Jurkat, Clone E6-1 (cell line): ENCODE measurements around the gene ETNK1. TPM values are rescaled to one million over a fixed set of nuclear protein-coding genes. Genes with fewer than 3 reads are reported as not detected.
"Not testable (repeated sequence)": the region's sequence is repeated elsewhere in the genome, so short reads cannot be mapped to it uniquely, and the experiment has no call there.

Experiments used
- DNase-seq: peaks from one replicate; pipeline ENCODE4 v3.0.0-alpha.2; 2011; ENCODE audit warnings: low read depth, low spot score
- H3K4me3 ChIP-seq: 2 replicates; pipeline ENCODE4 v1.5.1; 2011; ENCODE audit warnings: mild to moderate bottlenecking, low read length, control low read depth, moderate library complexity
- polyA plus RNA-seq: library from polyadenylated mRNA; unstranded; fragments of >200 nt; gene quantifications from one replicate; pipeline ENCODE4 v1.2.1, GENCODE V29; 2012; ENCODE audit warnings: missing spikeins; ENCODE audit not compliant: insufficient read length, insufficient read depth

The ETNK1 gene, protein sequence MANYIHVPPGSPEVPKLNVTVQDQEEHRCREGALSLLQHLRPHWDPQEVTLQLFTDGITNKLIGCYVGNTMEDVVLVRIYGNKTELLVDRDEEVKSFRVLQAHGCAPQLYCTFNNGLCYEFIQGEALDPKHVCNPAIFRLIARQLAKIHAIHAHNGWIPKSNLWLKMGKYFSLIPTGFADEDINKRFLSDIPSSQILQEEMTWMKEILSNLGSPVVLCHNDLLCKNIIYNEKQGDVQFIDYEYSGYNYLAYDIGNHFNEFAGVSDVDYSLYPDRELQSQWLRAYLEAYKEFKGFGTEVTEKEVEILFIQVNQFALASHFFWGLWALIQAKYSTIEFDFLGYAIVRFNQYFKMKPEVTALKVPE
- polyA plus RNA-seq = 25.8 TPM

DNA sequence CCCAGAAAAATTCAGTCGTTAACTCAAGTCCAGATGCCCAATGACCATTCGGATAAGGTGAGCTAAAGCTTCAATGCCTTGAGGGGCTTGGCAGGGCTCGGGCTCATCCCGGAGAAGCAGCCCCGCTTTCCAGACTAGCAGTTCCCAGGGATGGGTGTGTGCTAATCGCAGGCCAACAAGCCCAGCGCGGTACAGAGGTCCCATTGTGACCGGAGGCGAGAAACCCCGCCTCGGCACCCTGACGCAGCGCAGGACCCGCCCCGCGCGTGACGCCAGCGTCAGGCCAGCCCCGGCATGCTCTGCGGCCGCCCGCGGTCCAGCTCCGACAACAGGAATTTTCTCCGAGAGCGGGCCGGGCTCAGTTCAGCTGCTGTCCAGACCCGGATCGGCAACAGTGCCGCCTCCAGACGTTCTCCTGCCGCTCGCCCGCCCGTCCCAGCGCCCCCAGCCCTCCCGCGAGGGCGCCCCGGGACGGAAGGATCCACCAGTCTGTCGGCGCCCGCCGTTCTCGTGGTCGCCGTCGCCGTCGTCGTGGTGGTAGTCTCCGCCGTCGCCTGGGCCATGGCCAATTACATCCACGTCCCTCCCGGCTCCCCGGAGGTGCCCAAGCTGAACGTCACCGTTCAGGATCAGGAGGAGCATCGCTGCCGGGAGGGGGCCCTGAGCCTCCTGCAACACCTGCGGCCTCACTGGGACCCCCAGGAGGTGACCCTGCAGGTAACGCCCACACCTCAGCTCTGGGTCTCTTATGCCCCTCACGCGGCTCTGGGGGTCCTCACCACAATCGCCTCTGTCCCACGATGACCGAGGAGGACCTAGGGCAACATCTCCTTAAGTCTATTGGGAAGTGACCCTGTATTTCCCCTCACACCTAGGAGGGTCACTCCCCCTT, at the start of gene ETNK1:
ETNK1 (plus strand) TSS at position 302 of the 892 bp plus-strand sequence; CDS start at position 562, 260 bp downstream.
- DNase-seq = peak; percentile 63
- H3K4me3 ChIP-seq = peak within 1 kb of the TSS; percentile 96

DNA sequence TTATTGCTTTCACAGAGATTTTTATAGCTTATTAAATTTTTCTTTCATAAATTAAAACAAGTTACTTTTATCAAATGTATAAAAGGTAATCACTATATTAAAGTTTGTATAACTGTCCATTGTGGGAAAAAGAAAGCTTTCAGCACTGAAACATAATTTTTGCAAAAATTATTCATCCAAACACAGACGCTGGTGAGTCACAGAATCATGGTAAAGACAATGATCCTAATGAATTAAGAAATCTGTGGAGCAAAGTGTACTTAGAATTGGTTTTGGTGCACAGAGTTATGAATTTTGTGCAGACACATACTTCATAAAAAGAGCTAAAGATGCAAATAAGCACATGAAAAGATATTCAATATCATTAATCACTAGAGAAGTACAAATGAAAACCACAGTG, 48.9 kb upstream of the ETNK1 start:
- no peak overlapping the region for H3K4me3 ChIP-seq

DNA sequence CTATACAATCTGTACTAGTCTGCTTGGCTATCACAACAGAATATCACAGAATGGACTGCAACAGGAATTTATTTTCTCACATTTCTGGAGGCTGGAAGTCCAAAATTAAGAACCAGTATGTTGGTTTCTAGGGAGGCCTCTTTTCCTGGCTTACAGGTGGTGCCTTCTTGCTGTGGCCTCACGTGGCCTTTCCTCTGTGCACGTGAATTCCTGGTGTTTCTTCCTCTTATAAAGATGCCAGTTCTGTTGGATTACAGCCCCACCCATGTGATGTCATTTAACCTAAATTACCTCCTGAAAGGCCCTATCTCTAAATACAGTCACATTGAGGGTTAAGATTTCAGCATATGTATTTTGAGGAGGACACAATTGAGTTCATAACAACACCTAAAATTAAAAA, 48.5 kb upstream of the ETNK1 start:
- DNase-seq = no peak
- H3K4me3 ChIP-seq = no peak overlapping the region

More for the DNA sequence above, 48.9 kb upstream of the ETNK1 start:
- DNase-seq = no peak

DNA sequence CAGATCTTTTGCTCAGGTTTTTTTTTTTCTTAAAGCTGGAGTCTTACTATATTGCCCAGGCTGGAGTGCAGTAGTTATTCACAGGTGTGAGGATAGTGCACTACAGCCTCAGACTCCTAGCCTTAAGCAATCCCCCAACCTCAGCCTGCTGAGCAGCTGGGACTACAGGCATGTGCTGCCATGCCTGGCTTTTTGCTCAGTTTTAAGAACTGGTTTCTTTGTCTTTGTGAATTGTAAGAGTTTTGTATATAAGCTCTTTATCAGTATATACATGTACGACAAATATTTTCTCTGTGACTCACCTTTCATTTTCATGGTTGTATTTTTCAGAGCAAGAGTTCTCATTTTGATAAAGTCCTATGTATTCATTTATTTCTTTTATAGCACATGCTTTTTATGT, 47.3 kb upstream of the ETNK1 start:
- DNase-seq = no peak
- no peak overlapping the region for H3K4me3 ChIP-seq

DNA sequence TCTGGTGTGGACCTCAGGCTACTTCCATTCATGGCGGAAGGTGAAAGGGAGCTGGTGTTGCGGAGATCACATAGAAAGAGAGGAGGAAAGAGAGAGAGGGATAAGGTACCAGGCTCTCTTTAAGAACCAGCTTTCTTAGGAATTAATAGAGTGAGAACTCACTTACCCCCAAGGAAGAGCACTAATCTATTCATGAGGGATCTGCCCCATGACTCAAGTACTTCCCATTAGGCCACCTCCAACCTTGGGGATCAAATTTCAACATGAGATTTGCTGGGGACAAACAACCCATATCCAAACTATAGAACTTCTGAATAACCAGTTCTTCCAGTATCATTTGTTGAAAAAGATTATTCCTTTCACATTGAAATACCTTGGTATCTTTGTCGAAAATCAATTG, 46.6 kb upstream of the ETNK1 start:
- no peak for DNase-seq
- no peak overlapping the region for H3K4me3 ChIP-seq

DNA sequence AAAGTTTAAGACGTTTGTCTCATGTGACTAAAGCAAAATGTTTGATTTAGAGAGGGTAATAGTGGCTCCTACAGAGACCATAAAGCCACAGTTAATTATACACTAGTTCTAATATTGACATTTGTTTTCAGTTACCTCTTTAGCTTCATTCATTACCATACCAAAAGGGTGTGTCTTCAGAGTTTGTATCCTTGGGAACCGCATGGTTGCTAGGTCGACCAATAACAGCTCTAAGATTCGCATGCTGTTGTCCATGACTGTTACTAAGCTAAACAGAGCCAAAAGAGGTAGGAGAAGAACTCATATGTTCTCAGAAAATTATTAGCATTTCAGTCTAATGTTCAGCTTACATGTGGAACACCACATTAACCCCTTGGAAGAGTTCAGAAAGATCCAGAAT, 36.2 kb upstream of the ETNK1 start:
- H3K4me3 ChIP-seq = no peak overlapping the region
- DNase-seq = no peak

DNA sequence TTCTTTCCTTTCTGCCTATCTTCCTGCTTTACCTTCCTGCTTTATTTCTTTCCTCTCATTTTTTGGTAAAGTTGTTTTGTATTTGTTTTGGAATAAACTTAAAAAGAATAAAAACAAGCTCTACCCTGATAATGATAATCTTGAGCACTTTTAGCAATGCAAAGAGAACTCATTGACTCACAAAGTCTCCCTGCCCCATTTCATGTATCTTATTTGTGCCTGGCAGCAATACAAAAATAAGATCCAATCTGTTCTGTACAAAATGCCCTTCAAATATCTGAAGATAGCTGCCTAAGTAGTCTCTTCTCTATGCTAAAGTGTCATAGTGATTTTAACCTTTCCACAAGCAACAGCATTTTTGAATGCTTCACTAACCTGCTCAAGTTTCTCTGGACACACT, 31.1 kb upstream of the ETNK1 start:
- no peak overlapping the region for H3K4me3 ChIP-seq
- no peak for DNase-seq

DNA sequence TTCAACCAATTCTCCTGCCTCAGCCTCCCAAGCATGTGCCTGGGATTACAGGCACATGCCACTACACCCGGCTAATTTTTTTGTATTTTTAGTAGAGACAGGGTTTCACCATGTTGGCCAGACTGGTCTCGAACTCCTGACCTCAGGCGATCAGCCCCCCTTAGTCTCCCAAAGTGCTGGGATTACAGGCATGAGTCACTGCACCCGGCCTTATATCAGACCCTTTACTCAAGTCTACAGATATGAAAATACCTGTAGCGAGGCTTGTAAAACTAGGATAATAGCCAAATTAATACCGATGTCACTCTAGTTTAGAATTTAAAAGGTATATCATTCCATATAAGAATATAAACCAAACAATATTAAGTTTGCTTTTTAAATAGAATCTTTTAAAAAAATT, 27.4 kb upstream of the ETNK1 start:
- not testable (repeated sequence) for H3K4me3 ChIP-seq, DNase-seq

DNA sequence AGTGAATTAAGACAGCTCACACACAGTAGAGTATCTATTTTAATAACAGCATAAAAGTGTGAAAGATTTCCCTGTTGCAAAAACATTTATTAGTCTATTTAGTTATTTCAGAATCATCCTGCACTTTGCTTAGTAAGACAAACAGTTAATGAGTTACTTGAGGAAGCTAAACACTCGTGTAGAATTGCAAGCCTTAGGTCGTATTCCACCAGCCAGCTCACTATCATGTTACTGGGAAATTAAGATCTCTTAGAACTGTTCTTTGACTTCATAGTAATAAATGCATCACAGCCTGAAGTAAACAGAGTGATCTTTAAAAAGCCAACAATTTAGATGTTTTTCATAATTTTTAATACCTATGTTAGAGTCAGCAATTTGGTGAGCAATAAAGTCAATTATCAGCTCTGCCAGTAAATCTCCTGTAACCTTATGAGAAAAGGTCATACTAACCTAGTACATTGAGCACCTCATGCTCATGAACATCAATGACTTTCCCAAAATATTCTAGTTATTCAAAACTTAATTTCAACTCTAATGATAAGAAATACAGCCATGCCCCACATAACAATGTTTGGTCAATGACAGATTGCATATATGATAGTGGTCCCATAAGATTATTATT, 26.7 kb upstream of the ETNK1 start:
- no peak overlapping the region for H3K4me3 ChIP-seq
- no peak for DNase-seq

DNA sequence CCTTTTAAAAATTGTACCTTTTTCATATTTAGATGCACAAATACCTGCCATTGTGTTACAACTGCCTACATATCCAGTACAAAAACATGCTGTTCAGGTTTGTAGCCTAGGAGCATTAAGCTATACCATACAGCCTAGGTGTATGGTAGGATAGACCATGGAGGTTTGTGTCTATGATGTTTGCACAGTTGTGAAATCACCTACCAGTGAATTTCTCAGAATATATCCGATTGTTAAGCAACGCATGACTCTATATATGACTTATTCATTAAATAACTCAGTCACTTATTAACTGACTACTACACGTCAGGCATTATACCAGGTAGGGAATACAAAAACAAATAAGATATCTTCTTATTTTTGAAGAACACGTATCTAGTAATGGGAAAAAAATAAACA, 26.2 kb upstream of the ETNK1 start:
- DNase-seq = no peak
- no peak overlapping the region for H3K4me3 ChIP-seq

DNA sequence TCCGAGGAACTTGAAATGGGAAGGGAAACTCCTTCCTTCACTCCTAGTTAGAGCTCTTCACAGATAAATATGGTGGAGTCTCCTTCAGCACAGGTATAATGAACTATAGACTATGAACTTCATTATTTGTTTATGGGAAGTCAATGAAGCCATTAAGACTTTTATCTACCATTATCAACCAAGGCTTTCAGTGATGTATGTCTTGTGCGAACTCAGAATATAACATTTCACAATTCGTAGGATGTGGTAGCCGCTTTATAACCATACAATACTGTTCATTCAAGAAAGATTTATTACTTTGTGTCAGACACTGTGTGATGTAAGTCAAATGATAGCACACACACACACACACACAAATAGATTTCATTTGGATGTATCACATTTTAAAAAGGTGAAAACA, 24.8 kb upstream of the ETNK1 start:
- DNase-seq = no peak
- no peak overlapping the region for H3K4me3 ChIP-seq

DNA sequence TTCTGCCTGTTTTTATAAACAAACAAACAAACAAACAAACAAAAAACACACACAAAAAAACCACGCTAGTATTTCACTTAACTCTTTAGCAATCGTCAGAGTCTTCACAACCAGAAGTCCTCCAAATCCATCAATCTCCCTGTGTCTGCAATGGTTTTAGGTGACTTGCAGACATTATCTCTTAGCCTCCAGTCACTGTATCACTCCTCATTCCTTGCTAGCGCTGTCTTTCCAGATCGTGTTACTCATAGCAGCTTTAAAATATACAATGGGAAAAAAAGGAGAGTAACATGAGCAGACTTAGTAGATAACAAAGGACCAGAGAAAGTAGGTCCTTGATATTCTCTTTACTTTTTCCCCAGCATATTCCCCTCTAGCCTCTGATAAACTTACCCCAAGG, 15.5 kb upstream of the ETNK1 start:
- no peak for DNase-seq
- H3K4me3 ChIP-seq = no peak overlapping the region

DNA sequence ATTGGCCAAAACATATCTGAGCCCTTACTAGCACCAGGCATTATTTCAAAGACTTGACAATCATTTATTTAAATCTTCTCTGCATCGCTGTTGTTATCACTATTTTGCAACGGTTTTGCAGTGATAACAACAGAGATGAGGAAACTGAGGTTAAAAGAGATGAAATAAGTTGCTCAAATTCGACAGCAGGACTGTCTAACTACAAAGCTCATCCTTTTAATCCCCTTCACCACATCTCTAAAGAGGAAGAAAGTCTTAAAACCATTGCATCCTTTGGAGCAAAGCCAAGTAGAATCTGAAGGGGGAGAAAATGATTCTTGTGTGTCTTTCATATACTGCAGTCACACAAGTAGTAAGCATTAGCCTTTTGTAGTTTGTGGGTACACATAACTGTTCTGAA, 14.8 kb upstream of the ETNK1 start:
- DNase-seq = peak; percentile 90
- H3K4me3 ChIP-seq = no peak overlapping the region

DNA sequence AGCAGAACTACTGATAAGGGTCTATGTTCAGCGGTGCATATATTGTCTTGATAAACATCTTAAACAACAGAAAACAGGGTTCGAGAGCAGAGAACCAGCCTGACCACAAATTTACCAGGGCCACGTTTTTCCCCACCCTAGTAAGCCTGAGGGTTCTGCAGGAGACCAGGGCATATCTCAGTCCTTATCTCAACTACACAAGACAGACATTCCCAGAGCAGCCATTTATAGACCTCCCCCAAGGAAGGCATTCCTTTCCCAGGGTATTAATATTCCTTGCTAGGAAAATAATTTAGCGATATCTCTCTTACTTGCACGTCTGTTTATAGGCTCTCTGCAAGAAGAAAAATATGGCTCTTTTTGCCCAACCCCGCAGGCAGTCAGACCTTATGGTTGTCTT, 12.1 kb upstream of the ETNK1 start:
- not testable (repeated sequence) for DNase-seq, H3K4me3 ChIP-seq

DNA sequence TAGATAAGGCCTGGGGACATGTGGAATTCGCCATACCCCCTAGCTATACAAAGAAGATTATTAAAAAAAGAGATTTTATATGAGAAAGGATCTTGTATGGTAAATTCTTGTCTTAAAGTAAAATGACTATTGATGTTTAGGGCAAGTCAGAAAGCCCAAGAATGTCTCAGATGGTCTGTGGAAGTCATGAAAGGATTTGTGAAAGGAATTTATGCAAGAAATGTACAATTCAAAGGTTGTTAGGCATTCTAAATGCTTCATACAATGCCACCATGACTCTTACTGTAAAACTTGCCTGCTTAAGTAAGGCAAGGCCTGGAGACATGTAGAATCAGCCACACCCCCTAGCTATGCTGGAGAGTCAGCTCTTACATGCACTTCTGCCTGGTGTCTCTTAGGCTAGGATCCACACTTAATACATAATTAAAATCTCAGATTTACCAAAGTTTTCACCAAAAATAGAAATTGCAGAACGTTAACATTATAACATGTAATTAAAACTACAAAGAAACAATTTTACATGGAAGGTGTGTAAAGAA, 8.9 kb upstream of the ETNK1 start:
- no peak overlapping the region for H3K4me3 ChIP-seq
- no peak for DNase-seq

DNA sequence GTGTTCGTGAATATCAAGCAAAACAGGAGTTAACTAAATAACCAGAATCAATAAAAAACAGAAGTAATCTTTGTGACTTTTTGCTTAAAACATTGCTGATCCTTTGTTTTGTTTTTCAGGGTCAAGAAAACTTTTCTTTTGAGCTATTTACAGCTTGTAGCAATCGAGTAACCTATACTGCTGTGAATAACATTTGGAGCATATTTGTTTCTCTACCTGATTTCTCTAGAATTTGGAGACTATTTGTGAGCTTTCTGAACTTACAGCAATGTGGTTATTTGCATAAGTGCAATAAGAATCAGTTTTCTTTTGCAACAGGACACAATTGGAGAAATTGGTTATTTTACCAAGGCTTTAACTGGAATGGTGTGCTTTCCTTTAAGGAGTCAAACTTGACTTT, 7.3 kb upstream of the ETNK1 start:
- DNase-seq = no peak
- H3K4me3 ChIP-seq = no peak overlapping the region

DNA sequence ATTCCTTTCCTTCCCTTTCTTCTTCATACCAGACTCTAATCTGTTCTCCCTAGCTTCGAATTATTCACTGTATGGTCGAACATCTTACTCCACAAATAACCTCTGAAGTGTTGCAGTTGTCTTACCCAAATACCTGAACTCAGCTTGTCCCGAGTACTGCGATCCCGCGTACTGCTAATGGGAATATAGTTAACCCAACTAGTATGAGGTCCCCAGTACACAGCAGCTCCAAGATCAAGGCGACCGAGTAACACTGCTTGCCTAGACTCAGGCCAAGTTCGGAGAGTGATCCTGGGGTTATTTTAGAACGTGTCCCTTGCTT, 462 bp upstream of the ETNK1 start:
- no peak for DNase-seq
- peak overlapping the region; percentile 96 for H3K4me3 ChIP-seq

DNA sequence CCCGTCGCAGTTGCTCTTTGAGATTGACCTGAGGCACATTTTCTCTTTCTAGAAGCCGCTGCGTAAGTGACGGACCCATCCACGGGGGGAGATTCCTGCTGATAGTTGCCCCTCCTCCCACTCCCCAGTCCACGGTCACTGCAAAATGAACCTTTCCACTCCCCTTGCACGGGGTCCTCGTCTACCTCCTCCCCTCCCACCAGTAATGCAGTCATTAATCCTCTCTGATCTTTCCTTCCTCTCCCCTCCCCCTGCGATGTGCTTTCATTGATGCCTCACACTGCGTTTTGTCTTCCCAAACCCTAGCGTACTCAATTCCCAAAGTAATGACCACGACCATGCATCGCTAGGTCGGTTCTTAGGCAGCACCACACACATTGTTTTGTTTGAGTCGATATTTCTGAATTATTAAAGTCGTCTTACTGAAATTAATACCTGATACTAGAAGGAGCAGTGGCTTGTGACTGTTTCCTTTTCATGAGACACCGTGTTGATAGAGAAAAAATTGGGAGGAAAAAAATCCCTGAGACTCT, 857 bp downstream of the ETNK1 start:
- peak overlapping the region; percentile 96 for H3K4me3 ChIP-seq
- no peak for DNase-seq

DNA sequence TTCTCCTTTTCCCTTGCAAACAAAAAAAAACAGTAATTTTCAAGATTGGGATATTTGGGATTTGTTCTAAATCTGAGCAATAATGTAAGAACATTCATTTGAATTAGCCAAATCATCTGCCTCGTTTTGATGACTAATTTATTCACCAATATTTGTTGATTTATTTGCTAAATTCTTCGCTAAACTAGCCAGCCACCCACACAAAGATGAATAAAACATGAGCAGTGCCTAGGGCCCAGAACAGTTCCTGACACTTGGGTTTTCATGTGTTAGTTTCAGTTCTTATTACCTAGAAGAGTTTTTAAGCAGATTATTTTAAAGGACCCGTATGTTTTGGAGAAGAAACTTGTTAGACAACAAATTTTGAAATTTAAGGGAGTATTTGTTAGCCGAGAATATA, 1.4 kb downstream of the ETNK1 start:
- peak overlapping the region; percentile 96 for H3K4me3 ChIP-seq
- DNase-seq = no peak

DNA sequence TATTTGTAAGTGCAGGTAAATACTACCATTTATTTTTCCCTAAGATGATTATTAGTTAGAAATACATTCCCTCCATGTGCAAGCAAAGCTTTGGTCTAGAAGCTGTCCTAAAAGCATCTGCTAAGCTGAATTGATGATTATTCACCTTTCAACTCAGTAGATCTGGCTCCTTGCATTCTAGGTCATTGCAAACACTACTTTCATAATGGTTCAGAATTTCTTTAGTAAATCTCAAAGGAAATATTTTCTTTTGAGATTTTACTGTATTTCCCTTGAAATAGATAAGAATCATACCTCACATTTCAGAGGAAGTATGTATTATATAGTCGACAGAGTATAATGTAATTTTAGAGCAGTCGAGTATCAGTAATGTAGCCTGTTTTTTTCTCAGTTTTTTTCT, 2.4 kb downstream of the ETNK1 start:
- no peak for DNase-seq
- no peak overlapping the region for H3K4me3 ChIP-seq
